ENCODE measurements around the gene TOMT. TPM values are rescaled to one million over a fixed set of nuclear protein-coding genes. Genes with fewer than 3 reads are reported as not detected.

The TOMT gene
- polyA plus RNA-seq, 2 of the 4 experiments (the other 2 are of a cell fraction): not detected

GRCh38 chr11:72125956-72126355, 20.2 kb downstream of the TOMT start:
- no peak for DNase-seq (ENCODE audit: low read depth in 1 of 2, low spot score in 1 of 2)
- WGBS (ENCODE audit: missing lambda C conversion rate): 33% methylated on average over 1 of the region's 1 CpG
- CTCF ChIA-PET: interaction anchor here (0.6 to 2.1 kb wide), 8 partner anchors 13 to 345 kb away, joined by 3 to 12 read pairs (median 3); partner anchors contain the start of gene ANAPC15

GRCh38 chr11:72127923-72128322, 22.2 kb downstream of the TOMT start:
- Histone ChIP-seq H3K9me3 (no peaks in the 10 kb centered on the region), H3K4me1 (no peaks in the 10 kb centered on the region), H3K4me3 (no peak overlapping the region), H3K4me2 (no peak overlapping the region), H3K27ac (no peak overlapping the region)
- POLR2A ChIA-PET: no interaction called here
- DNase-seq (ENCODE audit: low read depth in 1 of 2, low spot score in 1 of 2) (no peak), FAIRE-seq (no peak), ATAC-seq (no peak)
- WGBS (ENCODE audit: missing lambda C conversion rate): 37% methylated on average over 2 of the region's 2 CpGs
- TF ChIP-seq RNF2 (IDR thresholded peaks at IDR 0.05; ENCODE audit: borderline replicate concordance, low read depth): no peak
- TF ChIP-seq MAZ (IDR thresholded peaks at IDR 0.05; ENCODE audit: borderline replicate concordance, low read depth, low read length): no peak
- TF ChIP-seq POLR2A (IDR thresholded peaks at IDR 0.05; ENCODE audit: low read length): no peak
- TF ChIP-seq CBX8 (IDR thresholded peaks at IDR 0.05): no peak
- no peak for TF ChIP-seq NR3C1 (IDR thresholded peaks at IDR 0.05)
- no peak for TF ChIP-seq HDAC2 (IDR thresholded peaks at IDR 0.05)
- no peak for TF ChIP-seq EHF (CRISPR knock-in tag; IDR thresholded peaks at IDR 0.05)
- no peak for TF ChIP-seq ZSCAN20 (CRISPR knock-in tag; IDR thresholded peaks at IDR 0.05)
- no peak for TF ChIP-seq RCOR1 (IDR thresholded peaks at IDR 0.05; ENCODE audit: low read depth, low read length)
- no peak for TF ChIP-seq ZNF302 (CRISPR knock-in tag; IDR thresholded peaks at IDR 0.05)
- TF ChIP-seq FOSB (CRISPR knock-in tag; IDR thresholded peaks at IDR 0.05): no peak
- TF ChIP-seq JUN (IDR thresholded peaks at IDR 0.05): no peak
- TF ChIP-seq RARB (CRISPR knock-in tag; IDR thresholded peaks at IDR 0.05): no peak
- TF ChIP-seq HOXB5 (CRISPR knock-in tag; IDR thresholded peaks at IDR 0.05): no peak
- TF ChIP-seq ESRRA (IDR thresholded peaks at IDR 0.05; ENCODE audit: borderline replicate concordance, low read length): no peak
- TF ChIP-seq SREBF2 (IDR thresholded peaks at IDR 0.05): no peak
- TF ChIP-seq ZC3H11A (IDR thresholded peaks at IDR 0.05): no peak
- no peak for TF ChIP-seq E2F6 (IDR thresholded peaks at IDR 0.05; ENCODE audit: borderline replicate concordance, low read depth)
- CTCF ChIA-PET: interaction anchor here (0.7 to 1.5 kb wide), 2 partner anchors 103 to 164 kb away, joined by 3 to 5 read pairs; no protein-coding TSS in a partner anchor

More at GRCh38 chr11:72125956-72126355, 20.2 kb downstream of the TOMT start:
- Histone ChIP-seq H3K4me1 (no peaks in the 10 kb centered on the region), H3K27ac (no peak overlapping the region), H3K4me3 (no peak overlapping the region), H3K4me2 (no peak overlapping the region), H3K9me3 (no peaks in the 10 kb centered on the region)
- FAIRE-seq (no peak), ATAC-seq (no peak)
- POLR2A ChIA-PET: no interaction called here
- TF ChIP-seq POLR2A (IDR thresholded peaks at IDR 0.05; ENCODE audit: low read length) (no peak), HMGXB4 (CRISPR knock-in tag; IDR thresholded peaks at IDR 0.05; ENCODE audit: borderline replicate concordance) (no peak), ESRRA (IDR thresholded peaks at IDR 0.05; ENCODE audit: borderline replicate concordance, low read length) (no peak), CEBPB (IDR thresholded peaks at IDR 0.05) (no peak), REST (IDR thresholded peaks at IDR 0.05) (no peak), SMC3 (IDR thresholded peaks at IDR 0.05) (no peak), ZC3H11A (IDR thresholded peaks at IDR 0.05) (no peak), EHF (CRISPR knock-in tag; IDR thresholded peaks at IDR 0.05) (no peak), NFE2L2 (conservative IDR thresholded peaks at IDR 0.05; ENCODE audit: low read length) (no peak), ELK1 (IDR thresholded peaks at IDR 0.05; ENCODE audit: low read depth, low read length) (no peak)
